Measurements from ENCODE around the gene LIMS3. TPM values are rescaled to one million over a fixed set of nuclear protein-coding genes. Genes with fewer than 3 reads are reported as not detected.
"Not testable (repeated sequence)": the region's sequence is repeated elsewhere in the genome, so short reads cannot be mapped to it uniquely, and the experiment has no call there.

The LIMS3 gene
- polyA plus RNA-seq, 5 donors, result 1.6 to 4.1 (median 3.2) TPM

DNA sequence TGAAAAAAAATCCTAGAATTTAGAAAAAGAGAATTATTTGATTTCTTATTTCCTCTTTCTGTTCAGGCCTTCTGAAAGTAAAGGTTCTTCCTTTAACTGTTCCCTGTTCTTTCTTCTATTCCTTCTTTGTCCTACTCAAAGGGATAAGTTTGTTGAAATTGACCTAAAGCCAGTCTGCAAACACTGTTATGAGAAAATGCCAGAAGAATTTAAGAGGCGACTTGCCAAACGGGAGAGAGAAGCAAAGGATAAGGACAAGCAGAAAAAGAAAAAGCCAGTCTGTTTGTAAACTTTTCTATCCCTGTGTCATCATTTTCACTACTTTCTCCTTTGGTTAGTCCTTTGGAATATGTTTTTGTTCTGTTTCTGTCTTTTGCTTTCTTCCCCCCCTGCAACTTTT, 26.0 kb downstream of the LIMS3 start:
- not testable (repeated sequence) for DNase-seq

DNA sequence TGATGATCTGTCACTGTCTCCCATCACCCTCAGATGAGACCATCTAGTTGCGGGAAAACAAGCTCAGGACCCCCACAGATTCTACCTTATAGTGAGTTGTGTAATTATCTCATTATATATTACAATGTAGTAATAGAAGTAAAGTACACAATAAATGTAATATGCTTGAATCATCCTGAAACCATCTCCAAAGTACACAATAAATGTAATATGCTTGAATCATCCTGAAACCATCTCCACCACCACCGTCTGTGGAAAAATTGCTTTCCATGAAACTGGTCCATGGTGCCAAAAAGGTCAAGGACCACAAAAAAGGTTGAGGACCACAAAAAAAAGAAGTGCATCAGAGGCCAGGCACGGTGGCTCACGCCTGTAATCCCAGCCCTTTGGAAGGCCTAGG, 29.3 kb downstream of the LIMS3 start:
- not testable (repeated sequence) for DNase-seq

DNA sequence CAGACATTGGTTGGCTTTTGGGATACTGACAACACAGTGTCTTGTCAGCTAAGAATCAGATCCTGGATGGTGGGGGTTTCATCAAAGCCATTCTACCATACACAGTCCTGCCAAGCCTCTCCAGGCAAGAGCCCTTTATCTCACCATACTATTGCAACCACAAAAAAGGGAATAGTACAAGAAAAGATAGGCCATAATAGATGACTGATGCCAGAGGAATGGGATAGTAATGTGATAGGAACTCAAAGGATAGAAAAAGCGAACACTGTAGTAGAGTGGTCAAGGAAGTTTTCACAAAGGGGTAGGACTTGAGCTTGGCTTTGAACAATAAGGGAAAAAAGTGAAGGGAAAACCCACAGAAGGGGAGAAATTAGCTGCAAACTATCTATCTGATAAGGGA, 30.7 kb downstream of the LIMS3 start:
- DNase-seq, result not testable (repeated sequence)

DNA sequence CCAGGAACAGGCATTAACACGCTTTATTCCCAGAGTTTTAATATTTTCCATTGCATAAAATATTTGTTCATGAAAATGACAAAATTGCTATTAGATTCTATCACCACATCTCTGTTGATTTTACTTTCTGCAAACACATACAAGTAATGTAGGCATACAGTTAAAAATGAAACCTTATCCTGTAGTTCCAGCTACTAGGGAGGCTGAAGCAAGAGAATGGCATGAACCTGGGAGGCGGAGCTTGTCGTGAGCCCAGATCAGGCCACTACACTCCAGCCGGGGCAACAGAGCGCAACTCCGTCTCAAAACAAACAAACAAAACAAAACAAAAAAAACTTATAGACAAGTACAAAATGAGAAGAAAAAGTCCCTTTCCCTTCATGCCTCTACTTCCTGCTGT, 38.0 kb downstream of the LIMS3 start:
- DNase-seq, result not testable (repeated sequence)

DNA sequence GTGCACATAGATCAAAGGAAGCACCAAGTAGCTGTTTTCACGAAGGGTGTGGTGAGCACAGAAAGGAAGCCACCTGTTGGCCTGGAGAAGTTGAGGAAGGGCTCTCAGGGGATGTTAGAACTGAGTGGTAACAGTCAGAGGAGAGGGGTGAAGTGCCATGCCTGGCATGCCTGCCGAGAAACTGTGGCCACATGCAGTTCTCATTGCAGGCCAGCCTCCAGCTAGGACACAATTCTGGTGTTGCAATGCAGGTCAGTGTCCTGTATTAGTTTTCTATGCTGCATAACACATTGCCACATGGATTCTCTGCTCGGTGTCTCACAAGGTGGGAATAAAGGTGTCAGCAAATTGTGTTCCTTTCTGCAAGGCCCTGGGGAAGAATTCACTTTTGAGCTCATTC, 46.9 kb downstream of the LIMS3 start:
- DNase-seq, result not testable (repeated sequence)

DNA sequence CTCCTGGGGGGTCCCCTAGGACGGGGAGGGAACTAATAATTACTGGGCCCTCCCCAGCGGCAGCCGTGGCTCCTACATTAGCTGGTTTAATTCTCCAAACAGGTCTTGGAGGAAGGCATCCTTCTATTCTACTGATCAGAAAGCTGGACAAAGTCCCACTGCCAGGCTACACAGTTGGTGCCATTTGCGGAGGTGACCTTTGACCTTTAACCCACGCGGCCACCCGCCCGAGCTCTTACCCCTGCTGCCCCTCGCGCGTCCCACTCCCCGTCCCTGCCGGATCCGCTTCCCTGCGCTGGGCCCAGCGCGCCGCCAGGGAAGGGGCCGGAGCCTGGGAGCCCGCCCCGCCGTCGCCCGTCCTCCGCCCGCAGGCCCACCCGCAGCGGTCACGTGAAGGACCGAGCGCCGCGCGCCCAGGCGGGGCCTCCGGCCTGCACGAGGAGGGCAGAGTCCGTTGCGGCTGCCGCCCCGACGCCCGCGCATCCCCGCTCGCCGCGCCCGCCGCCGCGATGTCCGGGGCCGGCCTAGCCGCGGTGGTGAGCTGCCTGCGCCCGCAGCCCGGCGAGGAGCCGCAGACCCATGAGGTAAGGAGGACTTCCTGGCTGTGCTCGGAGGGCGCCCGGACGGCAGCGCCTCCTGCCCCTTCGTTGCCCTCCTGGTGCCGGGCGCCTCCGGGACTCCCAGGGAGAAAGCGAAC, 48.9 kb downstream of the LIMS3 start:
- DNase-seq, result not testable (repeated sequence)

DNA sequence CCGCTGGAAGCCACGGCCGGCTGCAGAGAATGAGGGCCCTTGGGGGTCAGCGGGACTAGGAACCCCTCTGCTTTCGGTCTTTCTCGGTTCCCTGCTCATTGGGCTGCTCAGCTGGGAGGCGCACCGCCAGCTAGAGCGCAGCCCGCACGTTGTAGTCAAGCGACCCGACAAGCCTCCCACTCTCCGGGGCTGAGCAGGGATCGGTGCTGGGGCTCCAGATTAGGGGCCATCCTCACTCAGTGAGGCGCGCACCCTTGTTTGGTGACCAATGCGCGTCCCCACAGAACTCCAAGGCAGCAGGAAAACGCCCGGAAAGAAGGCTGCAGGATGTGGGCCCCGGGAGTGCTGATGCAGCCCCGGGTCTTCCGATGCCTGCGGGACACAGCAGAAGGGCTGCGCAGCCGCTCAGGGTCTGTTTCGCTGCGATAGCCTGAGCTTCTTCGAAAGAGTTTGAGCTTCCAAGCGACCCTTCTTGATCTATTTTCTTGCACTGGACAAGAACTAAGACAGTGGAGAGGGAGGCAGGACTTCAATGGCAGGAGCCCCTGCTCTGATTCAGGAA, 49.6 kb downstream of the LIMS3 start:
- DNase-seq, result not testable (repeated sequence)

DNA sequence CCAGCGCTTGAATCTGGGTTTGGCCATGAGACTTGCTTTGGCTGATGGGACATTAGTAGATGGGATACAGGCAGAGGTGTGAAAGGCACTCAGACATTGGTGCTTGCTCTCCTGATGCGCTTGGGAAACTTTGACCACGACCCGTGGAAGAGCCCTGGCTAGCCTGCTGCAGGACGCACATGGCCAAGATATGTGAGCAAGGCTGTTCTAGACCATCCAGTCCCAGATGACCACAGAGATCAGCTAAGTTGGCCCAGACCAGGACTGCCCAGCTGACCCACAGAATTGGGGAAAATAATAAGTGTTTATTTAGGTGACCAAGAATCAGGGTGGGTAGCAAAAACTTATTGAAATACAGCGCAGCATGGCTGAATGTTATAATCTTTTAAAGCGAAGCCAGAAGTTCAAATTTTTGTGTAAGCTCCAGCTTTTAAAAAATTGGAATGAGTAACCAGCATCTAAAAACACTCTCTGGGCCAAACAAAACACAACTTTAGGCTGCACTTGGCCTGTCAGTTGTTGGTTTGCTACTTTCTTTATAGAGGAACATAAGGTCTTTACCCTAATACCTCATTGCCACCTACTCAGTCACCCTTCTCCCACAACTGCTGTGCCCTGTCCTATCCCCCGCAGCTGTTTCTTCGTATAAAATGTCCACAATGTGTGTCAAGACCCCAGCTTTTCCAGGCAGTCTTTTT, 51.8 kb downstream of the LIMS3 start:
- DNase-seq, result not testable (repeated sequence)

DNA sequence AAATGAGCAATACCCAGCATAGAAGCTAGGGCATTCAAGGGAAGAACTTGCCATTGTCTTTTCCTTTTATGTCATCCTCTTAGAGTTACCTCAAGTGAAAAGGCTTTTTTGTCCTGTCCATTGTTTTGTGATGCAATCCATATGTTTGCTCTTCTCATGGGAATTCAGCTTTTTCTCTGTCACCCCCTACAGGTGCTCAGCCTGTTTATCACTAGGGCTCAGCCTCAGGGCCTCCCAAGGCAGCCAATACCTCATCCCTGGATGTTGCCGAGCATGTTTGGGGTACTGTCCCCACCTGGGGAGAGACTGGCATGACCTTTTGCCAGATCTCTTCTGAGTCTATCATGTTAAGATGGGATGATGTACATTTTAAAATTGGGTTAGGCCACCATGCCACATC, 65.5 kb downstream of the LIMS3 start:
- not testable (repeated sequence) for DNase-seq

DNA sequence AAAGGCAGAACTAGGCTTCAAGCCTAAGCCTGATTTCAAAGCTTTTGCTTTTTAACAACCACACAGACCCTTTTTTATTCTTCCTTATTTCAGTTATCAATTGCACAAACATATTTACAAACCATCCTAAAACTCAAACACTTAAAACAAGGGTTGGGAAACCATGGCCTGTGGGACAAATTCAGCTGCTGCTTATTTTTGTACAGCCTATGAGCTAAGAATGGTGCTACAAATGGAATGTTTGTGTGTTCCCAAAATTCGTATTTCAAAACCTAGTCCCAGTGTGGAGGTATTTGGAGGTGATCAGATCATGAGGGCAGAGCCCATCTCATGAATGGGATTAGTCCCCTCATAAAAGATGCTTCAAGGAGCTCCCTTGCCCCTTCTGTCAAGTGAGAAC, 67.0 kb downstream of the LIMS3 start:
- not testable (repeated sequence) for DNase-seq

DNA sequence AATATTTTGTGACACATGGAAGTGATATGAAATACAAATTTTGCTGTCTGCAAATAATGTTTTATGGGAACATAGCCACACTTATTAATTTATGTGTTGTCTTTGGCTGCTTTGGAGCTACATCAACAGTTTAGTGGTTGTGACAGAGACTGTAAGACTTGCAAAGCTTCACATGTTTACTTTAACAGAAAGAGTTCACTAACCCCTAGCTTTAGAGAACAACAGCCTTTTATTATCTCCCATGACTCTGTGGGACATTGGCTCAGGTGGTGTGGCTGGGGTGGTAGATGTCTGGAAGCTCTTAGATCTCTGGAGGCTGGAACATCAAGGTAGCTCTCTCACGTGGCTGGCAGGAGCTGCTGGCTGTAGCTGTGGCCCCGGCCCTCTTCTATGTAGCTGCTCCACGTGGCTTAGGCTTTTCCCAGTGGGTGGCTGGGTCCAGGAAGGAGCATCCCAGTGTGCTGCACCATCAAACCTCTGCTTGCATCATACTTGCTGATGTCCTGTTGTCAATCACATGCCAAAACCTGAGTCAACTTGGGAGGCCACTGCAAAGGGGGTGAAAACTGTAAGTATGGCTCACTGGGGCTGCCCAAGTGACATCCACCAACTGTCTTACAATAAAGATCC, 67.7 kb downstream of the LIMS3 start:
- not testable (repeated sequence) for DNase-seq

DNA sequence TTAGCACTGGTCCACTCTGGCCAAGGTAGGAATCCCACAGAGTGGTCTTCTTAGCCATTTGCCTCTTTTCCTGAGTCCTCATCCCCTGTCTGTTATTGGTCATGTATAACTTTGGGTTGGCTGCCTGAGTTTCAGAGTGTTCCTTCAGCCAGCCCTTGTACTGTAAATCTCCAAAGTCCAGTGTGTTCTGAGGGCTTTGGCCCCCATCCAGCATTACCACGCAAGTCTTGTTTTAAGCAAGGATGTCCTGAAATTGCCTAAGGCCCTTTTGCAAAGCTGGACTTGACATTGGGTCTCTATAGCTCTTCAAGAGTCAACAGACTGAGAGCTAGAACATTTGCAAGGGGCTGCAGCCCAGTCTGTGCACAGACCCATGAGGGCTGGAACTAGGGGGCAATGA, 68.4 kb downstream of the LIMS3 start:
- DNase-seq, result not testable (repeated sequence)

DNA sequence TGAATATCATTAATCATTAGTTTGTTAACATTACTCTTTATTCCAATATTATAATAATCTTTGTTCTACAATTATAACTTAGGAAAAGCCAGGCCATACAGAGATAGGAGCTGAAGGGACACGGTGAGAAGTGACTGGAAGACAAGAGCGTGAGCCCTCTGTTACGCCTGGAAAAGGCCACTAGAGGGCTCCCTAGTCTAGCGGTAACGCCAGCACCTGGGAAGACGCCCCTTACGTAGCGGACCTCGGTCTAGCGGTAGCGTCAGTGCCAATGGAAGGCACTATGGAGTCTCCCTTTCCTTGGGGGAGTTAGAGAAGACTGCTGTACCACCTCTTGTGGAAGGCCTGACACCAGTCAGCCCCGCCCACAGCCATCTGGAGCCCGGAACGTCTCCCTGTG, 71.4 kb downstream of the LIMS3 start:
- not testable (repeated sequence) for DNase-seq

DNA sequence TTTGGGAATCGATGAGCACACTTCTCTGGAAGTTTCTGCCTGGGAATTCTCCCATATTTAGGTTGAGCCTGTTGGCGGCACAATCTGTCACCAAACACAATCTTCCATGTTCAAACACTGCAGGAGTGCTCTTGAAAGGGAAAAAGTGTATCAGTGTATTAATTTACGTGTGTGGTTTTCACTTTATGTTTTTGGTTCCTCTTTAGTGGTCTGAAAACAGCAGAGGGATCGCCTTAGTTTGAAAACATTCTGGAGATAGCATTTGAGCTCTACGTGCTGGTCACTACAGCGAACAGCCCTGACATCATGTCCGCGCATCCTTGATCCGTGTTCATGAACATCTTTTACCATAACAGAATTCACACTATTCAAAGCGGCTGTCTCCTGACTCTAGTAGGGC, 73.2 kb downstream of the LIMS3 start:
- DNase-seq, result not testable (repeated sequence)

Other genes starting within 250 kb of the LIMS3 start
- gene RGPD5, start 104.4 kb upstream of the LIMS3 start, polyA plus RNA-seq (ENCODE audit: insufficient read depth in 1 of 5, insufficient read length in 5 of 5, low replicate concordance in 1 of 5), result 10 to 100 TPM in 4 of 5 donors, 1 to 10 TPM in 1; 8.9 to 23.7 (median 20.0) TPM
- 10 to 100 TPM; 20.9 to 52.6 (median 38.0) TPM for gene MALL, start 217.1 kb downstream of the LIMS3 start, polyA plus RNA-seq (ENCODE audit: insufficient read depth in 1 of 5, insufficient read length in 5 of 5, low replicate concordance in 1 of 5)

All from right lung (tissue), 5 donors.